ENCODE measurements around the gene KRT35. TPM values are rescaled to one million over a fixed set of nuclear protein-coding genes. Genes with fewer than 3 reads are reported as not detected.

KRT35 gene
- total RNA-seq, 1 donor from 2014 or later: not detected

GRCh38 chr17:41464682-41465081, 16.3 kb downstream of the KRT35 start:
- Histone ChIP-seq H3K36me3 (no peaks in the 10 kb centered on the region), H3K9me3 (no peaks in the 10 kb centered on the region), H3K4me3 (no peak overlapping the region), H3K27ac (no peak overlapping the region), H3K4me1 (peaks cover 36% of the 10 kb centered on the region), H3K27me3 (no peaks in the 10 kb centered on the region)
- intact Hi-C loops (cut with DNase I): no loop called here
- TF ChIP-seq POLR2A (IDR thresholded peaks at IDR 0.05) (no peak), POLR2AphosphoS5 (IDR thresholded peaks at IDR 0.05; ENCODE audit: insufficient read depth in 1 of 2, low read depth in 1 of 2) (peak in 1 of 2 donors; percentile 81), CTCF (IDR thresholded peaks at IDR 0.05) (no peak)
- no peak for DNase-seq (ENCODE audit: extremely low spot score in 2 of 2)

GRCh38 chr17:41464173-41464572, 16.8 kb downstream of the KRT35 start:
- intact Hi-C loops (cut with DNase I): no loop called here
- no peaks in the 10 kb centered on the region for H3K36me3 ChIP-seq
- no peak overlapping the region for H3K27ac ChIP-seq
- H3K9me3 ChIP-seq: no peaks in the 10 kb centered on the region
- H3K27me3 ChIP-seq: no peaks in the 10 kb centered on the region
- H3K4me1 ChIP-seq: peaks cover 36% of the 10 kb centered on the region
- TF ChIP-seq POLR2A (IDR thresholded peaks at IDR 0.05) (no peak), CTCF (IDR thresholded peaks at IDR 0.05) (no peak), POLR2AphosphoS5 (IDR thresholded peaks at IDR 0.05; ENCODE audit: insufficient read depth in 1 of 2, low read depth in 1 of 2) (no peak)
- no peak overlapping the region for H3K4me3 ChIP-seq
- DNase-seq (ENCODE audit: extremely low spot score in 2 of 2): no peak

- Histone ChIP-seq H3K4me3 (no peak overlapping the region), H3K27me3 (no peaks in the 10 kb centered on the region), H3K9me3 (no peaks in the 10 kb centered on the region), H3K4me1 (peaks cover 36% of the 10 kb centered on the region), H3K36me3 (no peaks in the 10 kb centered on the region), H3K27ac (no peak overlapping the region)
- intact Hi-C loops (cut with DNase I): no loop called here
- TF ChIP-seq POLR2A (IDR thresholded peaks at IDR 0.05) (no peak), POLR2AphosphoS5 (IDR thresholded peaks at IDR 0.05; ENCODE audit: insufficient read depth in 1 of 2, low read depth in 1 of 2) (no peak), CTCF (IDR thresholded peaks at IDR 0.05) (no peak)
- DNase-seq (ENCODE audit: extremely low spot score in 2 of 2): no peak
Observed at GRCh38 chr17:41463746-41464145, 17.2 kb downstream of the KRT35 start.

GRCh38 chr17:41462705-41463104, 18.2 kb downstream of the KRT35 start:
- no peak overlapping the region for H3K27ac ChIP-seq
- H3K27me3 ChIP-seq: no peaks in the 10 kb centered on the region
- intact Hi-C loops (cut with DNase I): no loop called here
- DNase-seq (ENCODE audit: extremely low spot score in 2 of 2): no peak
- H3K36me3 ChIP-seq: no peaks in the 10 kb centered on the region
- H3K4me3 ChIP-seq: no peak overlapping the region
- TF ChIP-seq POLR2A (IDR thresholded peaks at IDR 0.05) (no peak), POLR2AphosphoS5 (IDR thresholded peaks at IDR 0.05; ENCODE audit: insufficient read depth in 1 of 2, low read depth in 1 of 2) (no peak), CTCF (IDR thresholded peaks at IDR 0.05) (no peak)
- H3K9me3 ChIP-seq: no peaks in the 10 kb centered on the region
- H3K4me1 ChIP-seq: peaks cover 41% of the 10 kb centered on the region

- no peak for TF ChIP-seq CTCF (IDR thresholded peaks at IDR 0.05)
- TF ChIP-seq POLR2AphosphoS5 (IDR thresholded peaks at IDR 0.05; ENCODE audit: insufficient read depth in 1 of 2, low read depth in 1 of 2): peak in 1 of 2 donors; percentile 41
- H3K27me3 ChIP-seq: no peaks in the 10 kb centered on the region
- H3K4me3 ChIP-seq: no peak overlapping the region
- intact Hi-C loops (cut with DNase I): no loop called here
- no peaks in the 10 kb centered on the region for H3K9me3 ChIP-seq
- no peak for DNase-seq (ENCODE audit: extremely low spot score in 2 of 2)
- H3K36me3 ChIP-seq: no peaks in the 10 kb centered on the region
- H3K4me1 ChIP-seq: peaks cover 36% of the 10 kb centered on the region
- no peak overlapping the region for H3K27ac ChIP-seq
Observed at GRCh38 chr17:41457676-41458075, 23.3 kb downstream of the KRT35 start.
